WERI-Rb-1 (cell line): Measurements from ENCODE around the gene CYB5R4.

ENCODE experiments used
- DNase-seq: peaks from one replicate; pipeline ENCODE4 v3.0.0-alpha.2; 2020
- H3K27ac ChIP-seq: fragments of 250-450 bp; sonication (Bioruptor Pico); 2 replicates; pipeline ENCODE4 v1.5.1; 2020; ENCODE audit warnings: mild to moderate bottlenecking, moderate library complexity
- H3K27me3 ChIP-seq: fragments of 250-450 bp; sonication (Bioruptor Pico); 2 replicates; pipeline ENCODE4 v1.5.1; 2021; ENCODE audit warnings: mild to moderate bottlenecking, low read depth, moderate library complexity; ENCODE audit not compliant: insufficient read depth, severe bottlenecking
- H3K36me3 ChIP-seq: fragments of 250-450 bp; sonication (Bioruptor Pico); 2 replicates; pipeline ENCODE4 v1.5.1; 2020; ENCODE audit warnings: mild to moderate bottlenecking, moderate library complexity
- H3K4me3 ChIP-seq: 2 replicates; pipeline ENCODE4 v1.5.1; 2011; ENCODE audit warnings: low read depth, mild to moderate bottlenecking, control low read depth, low read length
- H3K9me3 ChIP-seq: fragments of 250-450 bp; sonication (Bioruptor Pico); 2 replicates; pipeline ENCODE4 v1.5.1; 2021; ENCODE audit warnings: mild to moderate bottlenecking, moderate library complexity; ENCODE audit not compliant: severe bottlenecking
- TF ChIP-seq, protein P1 (sequence below): IDR thresholded peaks from 2 replicates; pipeline ENCODE4 v1.5.1; 2011; ENCODE audit warnings: low read depth, mild to moderate bottlenecking, control low read depth, inconsistent platforms, low read length

The CYB5R4 gene, protein sequence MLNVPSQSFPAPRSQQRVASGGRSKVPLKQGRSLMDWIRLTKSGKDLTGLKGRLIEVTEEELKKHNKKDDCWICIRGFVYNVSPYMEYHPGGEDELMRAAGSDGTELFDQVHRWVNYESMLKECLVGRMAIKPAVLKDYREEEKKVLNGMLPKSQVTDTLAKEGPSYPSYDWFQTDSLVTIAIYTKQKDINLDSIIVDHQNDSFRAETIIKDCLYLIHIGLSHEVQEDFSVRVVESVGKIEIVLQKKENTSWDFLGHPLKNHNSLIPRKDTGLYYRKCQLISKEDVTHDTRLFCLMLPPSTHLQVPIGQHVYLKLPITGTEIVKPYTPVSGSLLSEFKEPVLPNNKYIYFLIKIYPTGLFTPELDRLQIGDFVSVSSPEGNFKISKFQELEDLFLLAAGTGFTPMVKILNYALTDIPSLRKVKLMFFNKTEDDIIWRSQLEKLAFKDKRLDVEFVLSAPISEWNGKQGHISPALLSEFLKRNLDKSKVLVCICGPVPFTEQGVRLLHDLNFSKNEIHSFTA

DNA sequence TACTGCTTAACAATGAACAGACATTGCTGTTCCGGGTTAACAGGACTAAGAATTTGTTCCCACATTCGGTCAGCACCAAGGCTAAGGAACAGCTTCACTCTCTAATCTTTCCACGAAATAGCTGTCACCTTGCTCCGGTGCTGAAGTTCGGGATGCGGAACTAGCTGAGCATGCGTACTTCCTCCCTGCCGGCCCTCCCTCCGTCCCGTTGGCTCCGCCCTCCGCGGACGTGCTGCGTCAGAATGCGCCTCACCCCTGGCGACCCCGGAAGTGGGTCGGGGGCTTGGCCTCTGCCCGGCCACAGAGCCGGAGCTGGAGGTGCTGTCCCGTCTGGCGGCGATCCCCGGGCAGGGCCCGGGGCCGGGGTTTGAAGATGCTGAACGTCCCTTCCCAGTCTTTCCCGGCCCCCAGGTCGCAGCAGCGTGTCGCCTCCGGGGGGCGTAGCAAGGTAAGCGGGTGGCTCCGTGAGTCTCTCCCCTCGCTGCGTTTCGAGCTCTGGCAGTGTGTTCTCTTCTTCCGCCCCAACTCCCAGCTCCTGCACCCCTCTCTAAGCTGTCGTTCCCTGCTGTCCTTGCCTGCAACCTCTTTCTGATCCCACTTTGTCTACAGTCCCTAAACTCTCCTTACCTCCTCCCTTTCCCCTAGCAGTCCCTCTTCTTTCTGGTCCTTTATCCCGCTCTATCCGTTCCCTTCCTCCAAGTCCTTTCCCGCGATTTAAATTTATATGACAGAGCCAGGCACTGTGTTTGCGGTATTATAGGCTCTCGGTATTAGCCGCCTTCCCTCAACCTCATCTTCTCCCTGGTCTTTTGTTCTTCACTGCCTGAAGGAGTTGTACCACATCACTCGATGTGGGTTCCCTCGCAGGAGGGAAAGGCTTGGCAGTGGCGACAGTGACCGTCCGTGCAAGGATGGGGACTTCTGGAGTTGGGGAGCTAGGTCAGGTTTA lies at the start of gene CYB5R4:
TSS of gene CYB5R4 (plus strand) at position 280 of the 949 bp plus-strand sequence. CDS start at position 374, 94 bp downstream.
- H3K36me3 ChIP-seq = peaks cover 7% of the 10 kb centered on the region
- H3K9me3 ChIP-seq = no peaks in the 10 kb centered on the region
- H3K27me3 ChIP-seq = no peaks in the 10 kb centered on the region
- H3K27ac ChIP-seq = peak within 1 kb of the TSS; percentile 68
- TF ChIP-seq, protein P1, sequence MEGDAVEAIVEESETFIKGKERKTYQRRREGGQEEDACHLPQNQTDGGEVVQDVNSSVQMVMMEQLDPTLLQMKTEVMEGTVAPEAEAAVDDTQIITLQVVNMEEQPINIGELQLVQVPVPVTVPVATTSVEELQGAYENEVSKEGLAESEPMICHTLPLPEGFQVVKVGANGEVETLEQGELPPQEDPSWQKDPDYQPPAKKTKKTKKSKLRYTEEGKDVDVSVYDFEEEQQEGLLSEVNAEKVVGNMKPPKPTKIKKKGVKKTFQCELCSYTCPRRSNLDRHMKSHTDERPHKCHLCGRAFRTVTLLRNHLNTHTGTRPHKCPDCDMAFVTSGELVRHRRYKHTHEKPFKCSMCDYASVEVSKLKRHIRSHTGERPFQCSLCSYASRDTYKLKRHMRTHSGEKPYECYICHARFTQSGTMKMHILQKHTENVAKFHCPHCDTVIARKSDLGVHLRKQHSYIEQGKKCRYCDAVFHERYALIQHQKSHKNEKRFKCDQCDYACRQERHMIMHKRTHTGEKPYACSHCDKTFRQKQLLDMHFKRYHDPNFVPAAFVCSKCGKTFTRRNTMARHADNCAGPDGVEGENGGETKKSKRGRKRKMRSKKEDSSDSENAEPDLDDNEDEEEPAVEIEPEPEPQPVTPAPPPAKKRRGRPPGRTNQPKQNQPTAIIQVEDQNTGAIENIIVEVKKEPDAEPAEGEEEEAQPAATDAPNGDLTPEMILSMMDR = peak; percentile 30; the same call in 1 of the 2 replicates
- peak; percentile 94 for DNase-seq
- H3K4me3 ChIP-seq = peak within 1 kb of the TSS; percentile 75

DNA sequence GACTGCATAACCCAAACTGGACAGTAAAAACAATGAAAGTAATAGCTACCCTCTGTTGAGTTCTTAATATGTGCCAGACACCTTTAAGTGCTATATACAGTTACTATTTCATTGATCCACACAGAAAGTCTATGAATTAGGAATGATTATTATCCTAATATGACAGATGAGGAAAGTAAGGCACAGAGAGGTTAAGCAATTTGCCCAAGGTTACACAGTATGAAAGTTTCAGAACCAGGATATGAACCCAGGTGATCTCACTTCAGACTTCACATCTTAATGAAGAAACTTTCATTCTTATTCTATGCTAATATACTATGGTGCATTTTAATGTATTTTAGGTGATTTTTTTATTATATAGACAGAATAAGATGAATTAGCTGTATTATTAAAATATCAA lies 46.9 kb upstream of the CYB5R4 start:
- Histone ChIP-seq H3K27me3 (no peaks in the 10 kb centered on the region), H3K36me3 (no peaks in the 10 kb centered on the region), H3K4me3 (no peak overlapping the region), H3K27ac (no peak overlapping the region), H3K9me3 (no peaks in the 10 kb centered on the region)
- TF ChIP-seq, protein P1 = no peak
- no peak for DNase-seq

DNA sequence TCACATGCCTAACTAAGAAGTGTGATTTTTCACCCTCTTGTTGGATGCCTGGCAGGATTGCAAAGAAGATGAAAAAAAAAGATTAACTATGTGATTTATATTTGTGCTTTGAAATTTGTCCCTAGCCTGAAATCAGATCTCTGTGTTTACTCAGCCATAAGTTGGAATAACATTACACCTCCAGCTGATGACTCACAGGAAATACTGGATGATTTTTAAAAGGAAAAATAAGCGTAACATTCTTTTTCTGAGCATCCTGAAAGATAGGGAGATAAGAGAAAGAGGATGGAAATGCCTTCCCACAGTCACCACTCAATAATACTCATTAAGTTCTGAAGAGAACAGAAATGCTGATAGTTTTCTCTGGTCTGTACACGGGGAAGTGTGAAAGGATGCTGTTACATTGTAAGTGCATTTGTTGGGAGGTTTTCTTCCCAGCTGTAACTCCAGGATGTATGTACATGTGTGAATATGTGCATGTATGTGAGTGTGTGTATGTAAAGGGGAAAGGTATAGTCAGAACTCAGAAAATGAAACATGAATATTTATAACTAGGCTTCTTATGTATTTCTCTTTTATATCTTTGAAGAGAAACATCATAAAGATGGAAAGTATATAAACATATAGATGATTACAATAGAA lies 43.7 kb upstream of the CYB5R4 start:
- Histone ChIP-seq H3K36me3 (no peaks in the 10 kb centered on the region), H3K27ac (no peak overlapping the region), H3K4me3 (no peak overlapping the region), H3K9me3 (no peaks in the 10 kb centered on the region), H3K27me3 (no peaks in the 10 kb centered on the region)
- DNase-seq = no peak
- TF ChIP-seq, protein P1 = no peak

DNA sequence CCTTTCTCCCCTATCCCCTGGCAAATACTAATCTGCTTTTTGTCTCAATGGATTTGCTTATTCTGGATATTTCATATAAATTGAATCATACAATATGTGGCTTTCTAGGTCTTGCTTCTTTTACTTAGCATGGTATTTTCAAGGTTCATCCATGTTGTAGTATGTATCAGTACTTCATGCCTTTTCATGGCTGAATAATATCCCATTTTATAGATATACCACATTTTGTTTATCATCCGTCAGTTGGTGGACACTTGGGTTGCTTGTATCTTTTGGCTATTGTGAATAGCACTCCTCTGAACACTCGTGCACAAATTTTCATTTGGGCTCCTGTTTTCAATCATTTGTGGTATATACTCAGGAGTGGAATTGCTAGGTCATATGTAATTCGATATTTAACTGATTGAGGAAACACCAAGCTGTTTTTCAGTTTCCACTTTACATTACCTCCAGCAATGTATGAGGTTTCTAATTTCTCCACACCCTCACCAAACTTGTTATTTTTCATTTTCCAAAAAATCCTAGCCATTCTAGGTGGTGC lies 36.8 kb upstream of the CYB5R4 start:
- Histone ChIP-seq H3K27ac (no peak overlapping the region), H3K9me3 (no peaks in the 10 kb centered on the region), H3K36me3 (no peaks in the 10 kb centered on the region), H3K27me3 (no peaks in the 10 kb centered on the region), H3K4me3 (no peak overlapping the region)
- no peak for DNase-seq
- TF ChIP-seq, protein P1 = no peak

DNA sequence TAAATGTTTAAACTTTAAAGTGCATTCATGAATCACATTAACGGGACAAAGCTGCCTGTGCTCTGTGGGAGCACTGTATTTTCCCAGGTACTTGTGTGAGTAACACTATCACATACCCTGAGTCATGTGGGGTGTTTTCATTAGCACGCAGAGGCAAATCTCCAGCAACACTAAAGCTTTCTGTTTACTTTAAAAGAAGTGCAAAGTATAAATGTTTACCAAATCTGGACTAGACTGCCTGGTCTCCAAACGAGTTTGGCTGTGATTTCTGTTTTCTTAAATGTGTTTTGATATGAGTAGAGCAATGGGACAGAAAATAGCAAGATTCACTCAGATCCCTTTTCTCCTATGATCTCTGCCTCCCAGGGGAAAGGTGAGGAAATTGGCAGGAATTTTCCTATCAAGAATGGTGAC lies 35.1 kb upstream of the CYB5R4 start:
- TF ChIP-seq, protein P1 = no peak
- Histone ChIP-seq H3K27ac (no peak overlapping the region), H3K36me3 (no peaks in the 10 kb centered on the region), H3K4me3 (no peak overlapping the region), H3K27me3 (no peaks in the 10 kb centered on the region), H3K9me3 (no peaks in the 10 kb centered on the region)
- DNase-seq = no peak
